ENCODE results near the gene ZNF783.

ZNF783 gene

DNA sequence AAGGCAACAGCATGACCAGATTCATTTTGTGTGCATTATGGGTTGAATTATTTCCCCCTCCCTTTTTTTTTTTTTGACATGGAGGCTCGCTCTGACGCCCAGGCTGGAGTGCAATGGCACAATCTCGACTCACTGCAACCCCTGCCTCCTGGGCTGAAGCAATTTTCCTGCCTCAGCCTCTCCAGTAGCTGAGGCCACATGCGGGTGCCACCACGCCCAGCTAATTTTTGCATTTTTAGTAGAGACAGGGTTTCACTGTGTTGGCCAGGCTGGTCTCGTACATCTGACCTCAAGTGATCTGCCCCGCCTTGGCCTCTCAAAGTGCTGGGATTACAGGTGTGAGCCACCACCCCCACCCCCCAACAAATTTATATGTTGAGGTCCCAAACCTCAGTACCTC is 42.0 kb downstream of the ZNF783 start:
- no peak for TF ChIP-seq EZH2phosphoT487 (IDR thresholded peaks at IDR 0.05; ENCODE audit: borderline replicate concordance, low read length)
- TF ChIP-seq, protein P1, sequence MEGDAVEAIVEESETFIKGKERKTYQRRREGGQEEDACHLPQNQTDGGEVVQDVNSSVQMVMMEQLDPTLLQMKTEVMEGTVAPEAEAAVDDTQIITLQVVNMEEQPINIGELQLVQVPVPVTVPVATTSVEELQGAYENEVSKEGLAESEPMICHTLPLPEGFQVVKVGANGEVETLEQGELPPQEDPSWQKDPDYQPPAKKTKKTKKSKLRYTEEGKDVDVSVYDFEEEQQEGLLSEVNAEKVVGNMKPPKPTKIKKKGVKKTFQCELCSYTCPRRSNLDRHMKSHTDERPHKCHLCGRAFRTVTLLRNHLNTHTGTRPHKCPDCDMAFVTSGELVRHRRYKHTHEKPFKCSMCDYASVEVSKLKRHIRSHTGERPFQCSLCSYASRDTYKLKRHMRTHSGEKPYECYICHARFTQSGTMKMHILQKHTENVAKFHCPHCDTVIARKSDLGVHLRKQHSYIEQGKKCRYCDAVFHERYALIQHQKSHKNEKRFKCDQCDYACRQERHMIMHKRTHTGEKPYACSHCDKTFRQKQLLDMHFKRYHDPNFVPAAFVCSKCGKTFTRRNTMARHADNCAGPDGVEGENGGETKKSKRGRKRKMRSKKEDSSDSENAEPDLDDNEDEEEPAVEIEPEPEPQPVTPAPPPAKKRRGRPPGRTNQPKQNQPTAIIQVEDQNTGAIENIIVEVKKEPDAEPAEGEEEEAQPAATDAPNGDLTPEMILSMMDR (IDR thresholded peaks at IDR 0.05; ENCODE audit: low read depth, low read length, poor library complexity, severe bottlenecking): no peak
- Histone ChIP-seq H3K27ac (ENCODE audit: low read depth, low read length) (no peak overlapping the region), H3K4me1 (ENCODE audit: control insufficient read depth, low read length) (no peaks in the 10 kb centered on the region), H3K4me3 (ENCODE audit: low read length) (no peak overlapping the region), H4K20me1 (ENCODE audit: control insufficient read depth, insufficient read depth, low read depth, low read length) (no peaks in the 10 kb centered on the region), H3K9me3 (ENCODE audit: control insufficient read depth, insufficient read depth, low read length) (no peaks in the 10 kb centered on the region), H3K27me3 (ENCODE audit: control insufficient read depth, low read length) (peaks cover 7% of the 10 kb centered on the region; the same call in 1 of the 2 replicates), H3K4me2 (ENCODE audit: low read length) (no peak overlapping the region), H3K9me2 (replicated peaks; ENCODE audit: control insufficient read depth, low read length) (no peaks in the 10 kb centered on the region), H3K36me3 (ENCODE audit: control insufficient read depth, low read length) (no peaks in the 10 kb centered on the region), H3F3A (ENCODE audit: control insufficient read depth, insufficient read depth) (no peaks in the 10 kb centered on the region), H3K79me2 (ENCODE audit: control insufficient read depth, low read length) (no peaks in the 10 kb centered on the region)

DNA sequence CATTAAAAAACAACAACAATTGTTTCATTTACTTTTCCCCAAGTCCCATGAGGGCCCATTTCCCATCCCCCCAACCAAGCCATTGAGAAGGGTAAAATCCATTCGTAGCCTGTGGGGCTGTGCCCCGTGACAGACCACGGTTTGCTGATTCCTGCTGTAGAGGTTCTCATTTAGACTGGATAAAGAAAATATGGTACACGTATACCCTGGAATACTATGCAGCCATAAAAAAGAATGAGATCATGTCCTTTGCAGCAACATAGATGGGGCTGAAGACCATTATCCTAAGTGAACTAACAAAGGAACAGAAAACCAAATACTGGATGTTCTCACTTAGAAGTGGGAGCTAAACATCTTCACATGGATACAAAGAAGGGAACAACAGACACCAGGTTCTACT is 44.9 kb downstream of the ZNF783 start:
- Histone ChIP-seq H3K4me3 (ENCODE audit: low read length) (no peak overlapping the region), H3K79me2 (ENCODE audit: control insufficient read depth, low read length) (no peaks in the 10 kb centered on the region), H3K4me2 (ENCODE audit: low read length) (no peak overlapping the region), H3K36me3 (ENCODE audit: control insufficient read depth, low read length) (no peaks in the 10 kb centered on the region), H3F3A (ENCODE audit: control insufficient read depth, insufficient read depth) (no peaks in the 10 kb centered on the region), H3K27me3 (ENCODE audit: control insufficient read depth, low read length) (peaks cover 3% of the 10 kb centered on the region; the same call in 1 of the 2 replicates), H3K4me1 (ENCODE audit: control insufficient read depth, low read length) (peaks cover 3% of the 10 kb centered on the region; the same call in 1 of the 2 replicates), H3K9me3 (ENCODE audit: control insufficient read depth, insufficient read depth, low read length) (no peaks in the 10 kb centered on the region), H4K20me1 (ENCODE audit: control insufficient read depth, insufficient read depth, low read depth, low read length) (no peaks in the 10 kb centered on the region), H3K9me2 (replicated peaks; ENCODE audit: control insufficient read depth, low read length) (no peaks in the 10 kb centered on the region), H3K27ac (ENCODE audit: low read depth, low read length) (no peak overlapping the region)
- no peak for TF ChIP-seq EZH2phosphoT487 (IDR thresholded peaks at IDR 0.05; ENCODE audit: borderline replicate concordance, low read length)
- TF ChIP-seq, protein P1 (IDR thresholded peaks at IDR 0.05; ENCODE audit: low read depth, low read length, poor library complexity, severe bottlenecking): no peak

DNA sequence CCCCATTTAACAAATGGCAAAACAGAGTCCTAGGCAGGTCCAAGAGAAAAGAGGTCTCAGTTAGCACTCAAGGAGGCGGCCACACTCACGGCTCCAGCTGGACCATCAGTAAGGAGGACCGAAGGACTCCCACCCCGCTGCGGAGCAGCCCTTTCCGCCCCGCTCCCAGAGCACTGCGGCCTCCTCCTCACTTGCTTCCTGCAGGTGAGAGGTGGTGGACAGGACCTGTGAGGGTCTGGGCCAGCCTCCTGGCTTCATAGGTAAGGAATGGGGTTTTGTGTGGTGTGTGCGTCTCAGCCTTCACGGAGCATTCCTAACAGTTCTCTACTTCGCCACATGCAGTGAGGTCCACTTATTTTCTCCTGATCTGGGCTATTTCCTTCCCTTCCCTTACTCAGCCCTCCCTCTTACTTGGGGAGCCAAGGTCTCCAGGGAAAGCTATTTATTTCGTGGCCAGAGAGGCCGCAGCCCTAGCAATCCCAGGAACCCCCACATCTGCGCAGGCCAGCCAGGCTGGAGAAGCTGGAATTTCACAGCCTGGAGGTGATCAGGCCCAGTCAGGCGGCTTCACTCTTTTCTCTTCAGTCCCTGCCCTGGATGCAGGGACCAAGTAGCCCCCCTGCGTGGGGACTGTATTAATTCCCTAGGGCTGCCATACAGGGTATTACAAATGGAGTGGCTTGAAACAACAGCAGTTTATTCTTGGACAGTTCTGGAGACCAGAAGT is 45.9 kb downstream of the ZNF783 start:
- Histone ChIP-seq H3K4me1 (ENCODE audit: control insufficient read depth, low read length) (peaks cover 3% of the 10 kb centered on the region; the same call in 1 of the 2 replicates), H3K4me3 (ENCODE audit: low read length) (no peak overlapping the region), H3K4me2 (ENCODE audit: low read length) (no peak overlapping the region), H3K9me3 (ENCODE audit: control insufficient read depth, insufficient read depth, low read length) (no peaks in the 10 kb centered on the region), H3K9me2 (replicated peaks; ENCODE audit: control insufficient read depth, low read length) (no peaks in the 10 kb centered on the region), H3K27ac (ENCODE audit: low read depth, low read length) (no peak overlapping the region), H3K36me3 (ENCODE audit: control insufficient read depth, low read length) (no peaks in the 10 kb centered on the region), H3K79me2 (ENCODE audit: control insufficient read depth, low read length) (no peaks in the 10 kb centered on the region), H3K27me3 (ENCODE audit: control insufficient read depth, low read length) (peaks cover under 1% of the 10 kb centered on the region; the same call in 1 of the 2 replicates), H4K20me1 (ENCODE audit: control insufficient read depth, insufficient read depth, low read depth, low read length) (no peaks in the 10 kb centered on the region), H3F3A (ENCODE audit: control insufficient read depth, insufficient read depth) (no peaks in the 10 kb centered on the region)
- TF ChIP-seq, protein P1 (IDR thresholded peaks at IDR 0.05; ENCODE audit: low read depth, low read length, poor library complexity, severe bottlenecking): no peak
- TF ChIP-seq EZH2phosphoT487 (IDR thresholded peaks at IDR 0.05; ENCODE audit: borderline replicate concordance, low read length): no peak
